Hindlimb muscle (tissue), 1 donor: ENCODE results near the gene CELF3. TPM values are rescaled to one million over a fixed set of nuclear protein-coding genes. Genes with fewer than 3 reads are reported as not detected.

Experiments used
- DNase-seq: peaks from one replicate; pipeline ENCODE4 v3.0.0-alpha.2; 2013
- polyA plus RNA-seq: library from polyadenylated mRNA; unstranded; fragments of 120-200 nt; gene quantifications from one replicate; pipeline ENCODE4 v1.2.1, GENCODE V29; 2013; ENCODE audit not compliant: insufficient read length

The CELF3 gene
- polyA plus RNA-seq, 1 donor, result 0.27 TPM

DNA sequence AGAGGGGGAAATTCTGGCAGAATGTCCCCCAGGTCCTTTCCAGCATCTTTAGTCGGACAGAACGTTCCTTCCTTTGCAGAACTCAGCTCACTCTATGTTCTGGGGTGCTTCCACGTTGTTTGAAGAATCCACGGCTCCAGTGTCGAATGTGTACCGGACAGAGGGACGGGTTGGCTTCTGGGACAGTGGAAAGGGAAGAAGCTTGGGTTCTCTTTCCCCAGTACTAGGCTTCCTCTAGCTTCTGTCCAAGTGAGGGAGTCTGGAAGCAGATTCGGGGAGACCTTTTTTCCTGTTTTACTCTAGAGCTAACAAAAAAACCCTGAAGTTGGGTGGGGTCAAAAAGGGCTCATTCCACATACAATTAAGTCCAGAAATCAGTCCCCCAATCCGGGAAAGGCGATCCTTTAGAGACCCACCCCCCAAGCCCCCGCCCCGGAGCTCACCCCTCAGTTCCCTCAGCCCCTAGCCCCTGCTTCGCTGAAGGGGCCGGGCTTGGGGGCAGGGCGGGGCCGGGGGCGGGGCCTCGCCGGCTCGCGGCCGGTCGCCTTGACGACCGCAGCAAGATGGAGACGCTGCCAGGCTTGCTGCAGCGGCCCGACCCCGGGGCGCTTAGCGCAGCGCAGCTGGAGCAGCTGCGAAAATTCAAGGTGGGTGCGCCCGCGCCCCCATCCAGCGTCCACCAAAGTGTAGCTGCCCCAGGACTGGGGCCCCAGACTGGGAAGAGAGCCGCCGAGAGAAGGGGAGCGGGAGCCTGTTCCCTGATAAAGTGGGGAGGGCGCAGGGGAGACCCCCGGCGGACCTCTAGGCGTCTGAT, 4.6 kb upstream of the CELF3 start, which contains the start of gene RIIAD1:
TSS of gene RIIAD1 (plus strand) at position 549 of the 814 bp plus-strand sequence. CDS start at position 564, 15 bp downstream.
- DNase-seq, result peak; percentile 29

- no peak for DNase-seq
Observed at GRCh38 chr1:151720554-151720953, 4.0 kb upstream of the CELF3 start.

GRCh38 chr1:151720125-151720524, 3.5 kb upstream of the CELF3 start:
- no peak for DNase-seq

GRCh38 chr1:151718666-151719065, 2.1 kb upstream of the CELF3 start:
- DNase-seq, result no peak

DNA sequence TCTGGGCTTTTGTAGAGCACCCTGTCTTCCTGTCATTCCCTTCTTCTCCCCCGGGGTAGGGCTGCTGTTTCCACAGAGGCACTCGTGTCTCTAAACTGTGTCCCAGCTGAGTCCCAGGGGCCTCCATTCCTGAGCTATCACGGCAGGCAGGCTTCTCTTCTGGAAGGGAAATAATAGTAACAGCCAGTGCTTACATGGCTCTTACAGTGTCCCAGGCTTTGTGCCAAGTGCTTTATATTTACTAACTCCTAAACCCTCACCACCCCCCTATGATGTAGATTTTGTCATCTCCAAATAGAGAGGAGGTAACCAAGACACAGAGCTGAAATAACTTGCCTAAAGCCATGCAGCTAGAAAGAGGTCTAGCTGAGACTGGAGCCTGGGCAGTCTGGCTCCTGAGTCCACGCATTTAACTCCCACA, 1.4 kb upstream of the CELF3 start:
- no peak for DNase-seq

GRCh38 chr1:151716405-151716762, 219 bp downstream of the CELF3 start:
- no peak for DNase-seq

GRCh38 chr1:151715726-151716404, 738 bp downstream of the CELF3 start:
- no peak for DNase-seq

GRCh38 chr1:151714820-151715725, 1.5 kb downstream of the CELF3 start:
- DNase-seq, result no peak

DNA sequence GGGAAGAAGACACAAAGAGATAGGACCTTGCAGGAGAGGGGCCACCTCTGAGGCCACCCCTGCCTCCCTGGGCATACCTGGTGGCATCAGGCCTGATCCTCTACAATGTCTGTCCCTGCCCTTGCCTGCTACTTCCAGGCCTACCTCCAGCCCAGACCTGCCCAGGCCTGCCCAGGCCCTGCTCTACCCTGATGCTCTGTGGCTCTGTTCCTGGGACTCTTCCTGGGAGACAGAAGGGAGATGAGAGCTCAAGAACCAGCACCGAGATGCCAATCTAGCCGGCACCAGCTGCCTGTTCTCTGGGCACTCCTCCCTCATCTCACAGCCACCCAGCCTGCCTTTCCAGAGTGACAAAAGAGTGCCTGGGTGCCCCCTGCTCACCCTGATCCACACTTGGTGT, 2.7 kb downstream of the CELF3 start:
- DNase-seq, result no peak

- no peak for DNase-seq
Observed at GRCh38 chr1:151713044-151713443, 3.6 kb downstream of the CELF3 start.

DNA sequence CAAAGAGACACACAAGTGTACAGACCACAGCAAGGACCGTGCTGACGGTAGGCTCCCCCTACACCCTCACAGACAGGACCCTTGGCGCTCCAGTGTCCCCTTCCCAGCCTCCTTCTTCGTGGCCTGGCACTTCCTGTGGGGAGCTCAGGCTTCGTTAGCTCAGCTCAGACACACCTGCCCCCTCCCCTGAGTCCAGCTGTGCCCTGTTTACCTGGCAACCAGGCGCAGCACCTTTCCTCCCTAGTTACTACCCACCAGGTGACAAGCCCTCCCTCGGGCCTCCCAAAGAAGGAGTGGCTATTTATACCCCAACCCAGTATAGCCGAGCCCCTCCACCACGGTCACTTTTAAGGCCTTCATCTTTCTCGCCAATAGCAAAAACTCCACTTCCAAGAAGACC, 4.7 kb downstream of the CELF3 start:
- DNase-seq, result no peak

DNA sequence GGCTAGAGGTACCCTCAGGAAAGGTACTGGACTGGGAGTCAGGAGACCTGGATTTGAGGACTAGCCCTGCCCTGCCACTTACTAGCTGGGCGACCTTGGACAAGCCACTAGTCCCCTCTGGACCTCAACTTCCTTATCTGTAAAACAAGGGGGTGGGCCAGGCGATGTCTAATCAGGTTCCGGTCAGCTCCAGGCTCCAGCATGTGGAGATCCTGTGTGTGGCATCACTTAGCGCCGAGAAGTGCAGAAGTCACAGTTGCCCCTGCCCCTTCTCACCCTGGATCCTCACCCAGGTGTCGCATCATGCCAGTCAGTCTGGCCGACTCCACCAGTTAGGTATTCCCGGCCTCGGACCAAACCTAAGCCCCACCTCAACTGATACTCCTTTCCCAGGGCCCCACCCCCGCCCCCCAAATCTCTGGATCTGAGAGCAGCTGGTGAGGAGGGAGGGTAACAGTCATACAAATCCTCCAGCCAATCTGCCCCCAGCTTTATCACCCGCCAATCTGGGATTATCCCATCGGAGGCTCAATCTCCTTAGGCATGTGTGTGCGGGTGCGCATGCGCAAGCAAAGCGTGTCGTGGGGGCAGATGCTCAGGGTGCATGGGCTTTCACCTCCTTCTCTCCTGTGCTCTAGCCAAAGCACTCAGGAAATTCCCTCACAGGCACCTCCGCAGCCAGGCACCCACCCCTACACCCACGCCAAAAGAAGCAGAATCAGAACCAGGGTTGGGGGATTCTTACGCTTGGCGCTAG, 5.4 kb downstream of the CELF3 start:
- no peak for DNase-seq

DNA sequence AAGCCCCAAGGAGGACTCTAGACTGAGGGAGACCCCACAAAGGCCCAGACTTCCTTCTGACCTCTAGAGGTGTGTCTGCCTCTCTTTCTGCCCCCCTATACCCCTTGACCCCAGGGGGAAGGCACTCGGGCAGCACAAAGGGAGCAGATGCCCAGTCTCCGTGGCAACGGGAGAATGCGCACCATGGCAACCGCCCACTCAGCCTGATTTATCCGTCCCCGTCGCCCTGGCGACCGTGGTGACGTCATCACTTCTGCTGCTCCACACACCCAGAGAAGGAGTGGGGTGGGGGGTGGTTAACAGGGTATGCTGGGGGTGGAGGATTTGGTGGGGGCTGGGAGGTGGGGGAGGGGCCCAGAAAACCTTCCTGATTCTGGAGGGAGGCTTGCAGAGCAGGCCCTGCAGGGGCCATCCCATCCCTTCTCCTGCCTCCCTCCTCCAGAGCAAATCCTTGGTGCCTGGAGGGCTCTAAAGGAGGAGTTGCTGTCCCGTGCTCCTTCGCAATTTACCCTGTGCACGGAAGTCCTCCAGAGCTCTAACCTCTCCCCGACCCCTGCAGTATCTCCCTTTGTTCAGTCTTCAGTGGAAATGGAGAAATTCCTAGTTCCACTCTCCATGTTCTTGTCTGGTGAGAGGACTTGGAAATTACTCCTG, 6.3 kb downstream of the CELF3 start:
- DNase-seq, result no peak

DNA sequence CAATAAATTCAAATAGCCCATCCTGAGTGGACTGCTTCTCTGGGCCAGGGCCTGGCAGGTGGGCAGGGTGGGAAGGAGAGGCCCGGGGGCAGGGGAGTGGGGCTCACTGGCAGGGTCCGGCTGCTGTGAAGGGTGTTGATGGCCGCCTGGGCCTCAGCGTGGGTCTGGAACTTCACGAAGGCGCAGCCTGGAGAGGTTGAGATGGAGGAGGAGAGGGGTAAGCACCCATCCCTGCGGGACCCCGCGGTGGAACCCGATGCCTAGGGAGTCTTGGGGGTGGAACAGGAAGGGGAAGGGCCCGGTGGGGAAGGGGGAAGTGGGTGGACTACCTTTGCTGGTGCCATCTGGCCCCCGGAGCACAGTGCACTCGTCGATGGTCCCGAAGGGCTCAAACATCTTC, 7.7 kb downstream of the CELF3 start:
- DNase-seq, result no peak

DNA sequence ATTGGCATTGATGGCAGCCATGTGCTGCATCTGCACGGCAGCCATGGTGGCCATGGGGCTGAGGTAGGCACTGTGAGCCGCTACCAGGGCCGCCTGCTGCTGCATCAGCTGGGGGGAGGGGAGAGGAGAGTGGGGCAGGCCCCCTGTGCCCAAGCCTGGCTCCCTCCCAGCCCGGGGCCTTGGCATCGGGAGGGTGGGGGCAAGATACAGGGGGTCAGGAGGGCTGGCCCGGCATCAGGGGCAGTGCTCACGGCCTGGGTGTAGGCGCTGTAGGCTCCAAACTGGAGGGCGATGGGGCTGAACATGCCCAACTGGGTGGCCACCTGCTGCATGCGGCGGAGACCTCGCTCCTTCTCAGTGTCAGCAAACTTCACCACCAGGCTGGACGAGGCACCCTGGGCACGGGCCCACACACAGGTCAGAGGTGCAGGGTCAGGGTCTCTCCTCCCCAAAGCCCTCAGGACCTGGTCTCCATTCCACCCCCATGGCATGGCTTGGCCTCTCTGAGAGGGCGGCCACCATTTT, 9.0 kb downstream of the CELF3 start:
- no peak for DNase-seq

DNA sequence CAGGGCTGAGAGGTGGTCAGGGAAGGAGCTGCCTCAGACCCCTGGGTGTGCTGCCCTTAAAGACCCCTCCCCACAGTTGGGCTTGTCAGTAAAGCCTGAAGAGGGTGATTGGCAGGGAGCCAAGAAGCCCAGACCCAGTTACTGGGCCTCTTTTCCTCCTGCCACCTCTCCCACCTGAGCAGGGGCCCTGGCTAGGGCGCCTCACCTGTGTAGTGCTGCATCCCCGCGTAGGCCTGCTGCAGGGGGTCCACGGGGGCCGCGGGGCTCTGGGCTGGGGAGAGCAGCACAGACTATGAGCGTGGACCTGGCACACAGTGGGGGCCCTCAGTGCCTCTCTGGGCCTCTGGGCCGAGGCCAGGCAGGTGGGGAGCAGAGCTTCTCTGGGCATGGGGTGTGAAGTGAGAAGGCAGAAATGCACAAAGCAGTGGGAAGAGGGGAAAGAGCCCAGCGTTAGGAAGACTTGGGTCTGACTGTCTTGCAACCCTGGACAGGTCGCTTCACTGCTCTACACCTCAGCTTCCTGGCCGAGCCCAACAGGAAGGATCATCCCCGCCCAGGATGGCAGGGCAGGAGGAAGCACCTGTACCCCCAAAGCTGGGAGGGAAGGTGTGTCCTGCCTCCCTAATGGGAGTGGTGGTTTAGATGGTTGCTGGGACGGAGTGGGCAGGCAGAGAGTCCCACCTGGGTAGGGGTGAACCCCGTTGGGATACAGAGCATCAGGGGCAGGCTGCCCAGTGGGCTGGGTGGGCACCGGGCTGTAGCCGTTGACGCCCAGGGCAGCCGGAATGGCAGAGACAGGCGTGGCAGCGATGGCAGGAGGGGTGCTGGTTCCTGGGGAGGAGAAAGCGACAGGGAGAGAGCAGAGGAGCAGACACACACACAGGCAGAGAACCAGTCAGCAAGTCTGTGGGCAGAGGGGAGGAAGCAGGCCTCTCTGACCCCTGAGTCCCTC, 9.9 kb downstream of the CELF3 start:
- DNase-seq, result no peak

GRCh38 chr1:151705753-151706463, 10.7 kb downstream of the CELF3 start:
- DNase-seq, result no peak

- no peak for DNase-seq
Observed at GRCh38 chr1:151705146-151705545, 11.5 kb downstream of the CELF3 start.

- DNase-seq, result no peak
Observed at GRCh38 chr1:151704246-151704645, 12.4 kb downstream of the CELF3 start.

DNA sequence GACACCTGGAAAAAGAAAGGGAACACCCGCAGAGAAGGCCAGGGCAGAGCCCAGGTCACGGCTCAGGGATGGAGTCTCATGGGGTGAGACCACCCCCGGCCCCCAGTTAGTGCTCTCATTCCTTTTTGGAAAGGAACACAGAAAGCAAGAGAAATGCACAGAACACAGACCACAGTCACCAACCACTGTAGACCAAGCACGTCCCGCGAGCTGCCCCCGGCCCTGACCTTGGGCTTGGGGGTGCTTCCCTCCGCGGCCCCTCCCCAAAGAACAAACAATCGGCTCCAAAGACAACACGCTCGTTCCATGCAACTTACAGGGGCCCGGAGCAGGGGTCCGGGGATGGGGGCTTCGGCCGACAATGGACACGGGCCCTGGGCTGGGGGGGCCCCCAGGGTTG, 12.8 kb downstream of the CELF3 start:
- DNase-seq, result no peak
